Smooth muscle cell (in vitro differentiated cells): ENCODE data around the gene AHNAK. TPM values are rescaled to one million over a fixed set of nuclear protein-coding genes. Genes with fewer than 3 reads are reported as not detected.

ENCODE experiments used
- DNase-seq: peaks from one replicate; lab custom pipeline; 2025; ENCODE audit not compliant: unreplicated experiment; lab: John Stamatoyannopoulos, UW
- H2AFZ ChIP-seq: fragments of 200-600 bp; sonication (generic); 2 replicates; pipeline ENCODE4 v1.6.0; 2016; ENCODE audit warnings: antibody characterized with exemption, low read depth, mild to moderate bottlenecking
- H3F3A ChIP-seq: fragments of 200-600 bp; sonication (generic); 2 replicates; pipeline ENCODE4 v1.6.0; 2017; ENCODE audit warnings: antibody characterized with exemption, low read depth
- H3K27ac ChIP-seq: fragments of 200-600 bp; sonication (generic); 2 replicates; pipeline ENCODE4 v1.5.1; 2016; ENCODE audit warnings: low read depth, mild to moderate bottlenecking
- H3K27me3 ChIP-seq: fragments of 200-600 bp; sonication (generic); 2 replicates; pipeline ENCODE4 v1.6.1; 2016; ENCODE audit warnings: low read depth, mild to moderate bottlenecking
- H3K36me3 ChIP-seq: fragments of 200-600 bp; sonication (generic); 2 replicates; pipeline ENCODE4 v1.5.1; 2016; ENCODE audit warnings: low read depth
- H3K4me1 ChIP-seq: fragments of 200-600 bp; sonication (generic); 2 replicates; pipeline ENCODE4 v1.5.1; 2016; ENCODE audit warnings: low read depth
- H3K4me2 ChIP-seq: fragments of 200-600 bp; sonication (generic); 2 replicates; pipeline ENCODE4 v1.6.0; 2016; ENCODE audit warnings: mild to moderate bottlenecking
- H3K4me3 ChIP-seq: fragments of 200-600 bp; sonication (generic); 2 replicates; pipeline ENCODE4 v1.5.1; 2016; ENCODE audit warnings: mild to moderate bottlenecking
- H3K79me2 ChIP-seq: fragments of 200-600 bp; sonication (generic); 2 replicates; pipeline ENCODE4 v1.6.0; 2016; ENCODE audit warnings: low read depth, mild to moderate bottlenecking
- H3K9ac ChIP-seq: fragments of 200-600 bp; sonication (generic); 2 replicates; pipeline ENCODE4 v1.6.0; 2016; ENCODE audit warnings: low read depth
- H3K9me3 ChIP-seq: fragments of 200-600 bp; sonication (generic); replicated peaks from 2 replicates; pipeline ENCODE4 v1.5.1; 2016; ENCODE audit warnings: low read depth
- H4K20me1 ChIP-seq: fragments of 200-600 bp; sonication (generic); 2 replicates; pipeline ENCODE4 v1.6.0; 2016; ENCODE audit warnings: low read depth
- WGBS: methylation state at CpG from one replicate; pipeline ENCODE4 v1.1.7; 2016; ENCODE audit warnings: low lambda C conversion rate; 5-methylcytosine and 5-hydroxymethylcytosine counted together
- polyA plus RNA-seq: library from polyadenylated mRNA; unstranded; fragments of >200 nt; fragmentation: Nextera tagmentation; extraction: Ambion mirVana; gene quantifications from 2 replicates; pipeline ENCODE4 v1.2.1, GENCODE V29; 2016
- total RNA-seq: library from RNA; depleted of rRNA; stranded (reverse); fragments of >200 nt; gene quantifications from 2 replicates; pipeline ENCODE4 v1.2.3, GENCODE V29; 2014
- TF ChIP-seq, protein P1 (sequence below): fragments of 200-600 bp; sonication (generic); IDR thresholded peaks from 2 replicates; pipeline ENCODE4 v1.5.1; 2017; ENCODE audit warnings: borderline replicate concordance, mild to moderate bottlenecking, antibody characterized with exemption; ENCODE audit not compliant: insufficient read depth, poor library complexity, severe bottlenecking

Gene AHNAK
- total and polyA plus RNA-seq, 2 experiments from 2014 or later: 27.2 to 229 TPM

DNA sequence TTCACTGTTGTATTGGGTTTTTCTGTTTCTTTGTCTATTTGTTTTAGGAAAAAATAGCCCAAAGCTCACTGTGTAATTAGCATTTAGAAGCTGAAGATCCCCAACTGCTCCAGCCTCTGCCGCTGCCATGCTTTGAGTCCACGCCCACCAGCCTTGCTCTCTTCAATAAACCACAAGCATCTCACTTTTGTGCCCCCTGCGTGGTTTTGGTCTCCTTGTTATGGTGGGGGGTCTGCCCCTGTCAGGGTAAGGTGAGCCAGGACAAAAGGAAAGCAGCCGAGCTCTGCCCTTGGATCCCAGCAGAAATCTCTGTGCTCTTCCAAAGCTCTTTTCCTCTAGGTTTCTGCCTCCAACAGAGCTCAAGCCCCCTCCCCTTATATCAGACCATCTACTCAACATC lies 123.6 kb downstream of the AHNAK start:
- Histone ChIP-seq H3K4me3 (no peak overlapping the region), H3K79me2 (no peaks in the 10 kb centered on the region), H2AFZ (no peak overlapping the region), H4K20me1 (no peaks in the 10 kb centered on the region), H3K27me3 (no peaks in the 10 kb centered on the region), H3K4me1 (peaks cover 6% of the 10 kb centered on the region), H3K27ac (no peak overlapping the region), H3K4me2 (no peak overlapping the region), H3K9ac (no peak overlapping the region), H3K9me3 (no peaks in the 10 kb centered on the region), H3K36me3 (no peaks in the 10 kb centered on the region), H3F3A (peaks cover 2% of the 10 kb centered on the region)
- TF ChIP-seq, protein P1, sequence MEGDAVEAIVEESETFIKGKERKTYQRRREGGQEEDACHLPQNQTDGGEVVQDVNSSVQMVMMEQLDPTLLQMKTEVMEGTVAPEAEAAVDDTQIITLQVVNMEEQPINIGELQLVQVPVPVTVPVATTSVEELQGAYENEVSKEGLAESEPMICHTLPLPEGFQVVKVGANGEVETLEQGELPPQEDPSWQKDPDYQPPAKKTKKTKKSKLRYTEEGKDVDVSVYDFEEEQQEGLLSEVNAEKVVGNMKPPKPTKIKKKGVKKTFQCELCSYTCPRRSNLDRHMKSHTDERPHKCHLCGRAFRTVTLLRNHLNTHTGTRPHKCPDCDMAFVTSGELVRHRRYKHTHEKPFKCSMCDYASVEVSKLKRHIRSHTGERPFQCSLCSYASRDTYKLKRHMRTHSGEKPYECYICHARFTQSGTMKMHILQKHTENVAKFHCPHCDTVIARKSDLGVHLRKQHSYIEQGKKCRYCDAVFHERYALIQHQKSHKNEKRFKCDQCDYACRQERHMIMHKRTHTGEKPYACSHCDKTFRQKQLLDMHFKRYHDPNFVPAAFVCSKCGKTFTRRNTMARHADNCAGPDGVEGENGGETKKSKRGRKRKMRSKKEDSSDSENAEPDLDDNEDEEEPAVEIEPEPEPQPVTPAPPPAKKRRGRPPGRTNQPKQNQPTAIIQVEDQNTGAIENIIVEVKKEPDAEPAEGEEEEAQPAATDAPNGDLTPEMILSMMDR: no peak
- DNase-seq: no peak
- WGBS: 72% methylated on average over 4 of the region's 4 CpGs

DNA sequence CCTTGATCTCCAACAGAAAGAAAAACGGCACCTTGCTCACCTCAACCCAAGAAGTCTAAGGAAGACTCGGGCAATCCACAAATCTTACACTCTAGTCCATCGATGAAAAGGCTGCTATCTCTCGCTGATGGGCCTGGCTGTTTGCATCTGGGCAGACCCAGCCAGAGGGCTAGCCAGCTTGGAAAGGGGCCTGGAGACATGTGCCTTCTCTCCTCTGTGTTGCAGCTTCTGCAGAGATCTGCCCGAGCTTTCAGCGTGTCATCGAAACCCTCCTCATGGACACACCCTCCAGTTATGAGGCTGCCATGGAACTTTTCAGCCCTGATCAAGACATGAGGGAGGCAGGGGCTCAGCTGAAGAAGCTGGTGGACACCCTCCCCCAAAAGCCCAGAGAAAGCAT lies 124.6 kb downstream of the AHNAK start:
- H3K27me3 ChIP-seq: no peaks in the 10 kb centered on the region
- no peaks in the 10 kb centered on the region for H3K79me2 ChIP-seq
- TF ChIP-seq, protein P1: no peak
- H3K9me3 ChIP-seq: no peaks in the 10 kb centered on the region
- H3F3A ChIP-seq: peaks cover 2% of the 10 kb centered on the region
- H2AFZ ChIP-seq: no peak overlapping the region
- no peak overlapping the region for H3K4me3 ChIP-seq
- H4K20me1 ChIP-seq: no peaks in the 10 kb centered on the region
- DNase-seq: no peak
- 60% methylated on average over 7 of the region's 7 CpGs for WGBS
- no peak overlapping the region for H3K27ac ChIP-seq
- no peaks in the 10 kb centered on the region for H3K36me3 ChIP-seq
- peaks cover 6% of the 10 kb centered on the region for H3K4me1 ChIP-seq
- H3K4me2 ChIP-seq: no peak overlapping the region
- H3K9ac ChIP-seq: no peak overlapping the region

DNA sequence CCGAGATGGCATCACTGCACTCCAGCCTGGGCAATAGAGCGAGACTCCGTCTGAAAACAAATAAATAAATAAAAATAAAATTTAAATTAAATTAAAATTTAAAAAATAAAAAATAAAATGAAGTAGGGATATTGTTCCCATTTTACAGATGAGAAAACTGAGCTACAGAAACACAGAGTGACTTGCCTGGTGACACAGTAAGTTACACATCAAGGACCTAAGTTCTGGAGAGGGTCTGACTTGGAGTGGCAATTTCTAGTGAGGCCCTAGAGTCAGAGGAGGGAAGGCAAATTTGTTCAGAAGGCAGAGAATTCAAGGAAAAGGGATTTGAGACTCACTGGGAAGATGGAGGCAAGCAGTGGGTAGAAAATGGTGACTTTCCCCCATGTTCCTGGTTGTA lies 125.7 kb downstream of the AHNAK start:
- Histone ChIP-seq H2AFZ (no peak overlapping the region), H3K9me3 (no peaks in the 10 kb centered on the region), H3K36me3 (no peaks in the 10 kb centered on the region), H4K20me1 (no peaks in the 10 kb centered on the region), H3K4me2 (no peak overlapping the region), H3K9ac (no peak overlapping the region), H3F3A (peaks cover 2% of the 10 kb centered on the region), H3K27me3 (no peaks in the 10 kb centered on the region), H3K27ac (no peak overlapping the region), H3K4me1 (no peaks in the 10 kb centered on the region), H3K4me3 (no peak overlapping the region), H3K79me2 (no peaks in the 10 kb centered on the region)
- TF ChIP-seq, protein P1: no peak
- DNase-seq: no peak
- 96% methylated on average over 3 of the region's 3 CpGs for WGBS

DNA sequence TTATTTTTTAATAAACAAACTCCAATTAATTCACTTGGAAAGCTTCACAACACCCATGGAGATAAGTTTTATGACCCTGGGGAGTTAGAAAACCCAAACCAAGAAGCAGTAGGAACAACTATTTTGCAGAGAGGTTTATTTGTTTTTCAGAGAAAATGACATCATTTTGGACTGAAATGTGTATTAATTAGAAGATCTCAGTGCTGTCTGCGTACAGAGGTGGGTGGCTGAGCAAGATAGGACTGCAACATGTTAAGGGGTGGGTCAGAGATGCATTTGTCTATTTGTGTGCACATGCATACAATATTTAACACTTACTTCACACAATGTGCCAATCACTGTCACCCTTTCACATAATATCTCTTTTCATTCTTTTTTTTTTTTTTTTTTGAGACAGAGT lies 126.7 kb downstream of the AHNAK start:
- TF ChIP-seq, protein P1: no peak
- WGBS: 13% methylated on average over 1 of the region's 1 CpG
- DNase-seq: no peak
- Histone ChIP-seq H3K9me3 (no peaks in the 10 kb centered on the region), H3F3A (peaks cover 2% of the 10 kb centered on the region), H3K9ac (no peak overlapping the region), H3K27ac (peak overlapping the region; percentile 45), H3K4me3 (peak overlapping the region; percentile 0), H4K20me1 (no peaks in the 10 kb centered on the region), H3K4me1 (no peaks in the 10 kb centered on the region), H3K27me3 (no peaks in the 10 kb centered on the region), H3K36me3 (no peaks in the 10 kb centered on the region), H3K4me2 (peak overlapping the region; percentile 62), H3K79me2 (no peaks in the 10 kb centered on the region), H2AFZ (peak overlapping the region; percentile 20)
